ENCODE measurements around the gene PTPRF.

- no peak for TF ChIP-seq CTCF (IDR thresholded peaks at IDR 0.05; ENCODE audit: borderline replicate concordance, extremely low read depth, low read length, poor library complexity, severe bottlenecking)
- no peak for TF ChIP-seq EZH2 (IDR thresholded peaks at IDR 0.05; ENCODE audit: borderline replicate concordance, low read depth, low read length, severe bottlenecking)
Observed at GRCh38 chr1:43545339-43545694, 14.6 kb downstream of the PTPRF start.
